Glomerular visceral epithelial cell (primary cell): ENCODE results near the gene SLC7A11.

ENCODE experiments used
- DNase-seq: peaks from one replicate; pipeline ENCODE4 v3.0.0-alpha.2; 2016; ENCODE audit errors: extremely low spot score

SLC7A11 gene

GRCh38 chr4:138242076-138242833 is at the start of gene SLC7A11:
Gene SLC7A11 (minus strand): TSS chr4:138242349. CDS start chr4:138242069, 280 bp downstream.
- DNase-seq, result peak; percentile 96

- DNase-seq, result no peak
These were observed 49.3 kb upstream of the SLC7A11 start for GRCh38 chr4:138291431-138291830.

GRCh38 chr4:138290805-138291204 is 48.7 kb upstream of the SLC7A11 start:
- no peak for DNase-seq

- DNase-seq, result no peak
These were observed 37.1 kb upstream of the SLC7A11 start for GRCh38 chr4:138279286-138279685.

- no peak for DNase-seq
These were observed 35.0 kb upstream of the SLC7A11 start for GRCh38 chr4:138277133-138277532.

GRCh38 chr4:138275963-138276621 is 33.9 kb upstream of the SLC7A11 start:
- DNase-seq, result peak; percentile 45

- DNase-seq, result no peak
These were observed 33.1 kb upstream of the SLC7A11 start for GRCh38 chr4:138275216-138275615.

GRCh38 chr4:138269175-138269574 is 27.0 kb upstream of the SLC7A11 start:
- no peak for DNase-seq

GRCh38 chr4:138267835-138268234 is 25.7 kb upstream of the SLC7A11 start:
- no peak for DNase-seq

GRCh38 chr4:138266948-138267347 is 24.8 kb upstream of the SLC7A11 start:
- DNase-seq, result no peak

- DNase-seq, result no peak
These were observed 21.2 kb upstream of the SLC7A11 start for GRCh38 chr4:138263247-138263816.

- DNase-seq, result no peak
These were observed 20.3 kb upstream of the SLC7A11 start for GRCh38 chr4:138262469-138262868.

- DNase-seq, result no peak
These were observed 19.9 kb upstream of the SLC7A11 start for GRCh38 chr4:138262030-138262429.

GRCh38 chr4:138259824-138260223 is 17.7 kb upstream of the SLC7A11 start:
- peak; percentile 13 for DNase-seq

GRCh38 chr4:138259271-138259670 is 17.1 kb upstream of the SLC7A11 start:
- DNase-seq, result no peak

GRCh38 chr4:138256608-138257007 is 14.5 kb upstream of the SLC7A11 start:
- no peak for DNase-seq

GRCh38 chr4:138255917-138256597 is 13.9 kb upstream of the SLC7A11 start:
- DNase-seq, result no peak

- no peak for DNase-seq
These were observed 10.4 kb upstream of the SLC7A11 start for GRCh38 chr4:138252551-138252950.

GRCh38 chr4:138251938-138252337 is 9.8 kb upstream of the SLC7A11 start:
- DNase-seq, result no peak

- no peak for DNase-seq
These were observed 7.0 kb upstream of the SLC7A11 start for GRCh38 chr4:138249132-138249531.

GRCh38 chr4:138248058-138248457 is 5.9 kb upstream of the SLC7A11 start:
- DNase-seq, result no peak

- no peak for DNase-seq
These were observed 5.5 kb upstream of the SLC7A11 start for GRCh38 chr4:138247643-138248042.
